ENCODE data around the gene C1S. TPM values are rescaled to one million over a fixed set of nuclear protein-coding genes. Genes with fewer than 3 reads are reported as not detected.
A peak's percentile ranks its signal among the peaks of the same experiment; 100 is the strongest.

Gene C1S
- total and polyA plus RNA-seq, 9 of the 15 experiments (the other 6 are each of a cell fraction or from before 2014, with no cell fraction given): 0.08 to 0.84 (median 0.27) TPM

DNA sequence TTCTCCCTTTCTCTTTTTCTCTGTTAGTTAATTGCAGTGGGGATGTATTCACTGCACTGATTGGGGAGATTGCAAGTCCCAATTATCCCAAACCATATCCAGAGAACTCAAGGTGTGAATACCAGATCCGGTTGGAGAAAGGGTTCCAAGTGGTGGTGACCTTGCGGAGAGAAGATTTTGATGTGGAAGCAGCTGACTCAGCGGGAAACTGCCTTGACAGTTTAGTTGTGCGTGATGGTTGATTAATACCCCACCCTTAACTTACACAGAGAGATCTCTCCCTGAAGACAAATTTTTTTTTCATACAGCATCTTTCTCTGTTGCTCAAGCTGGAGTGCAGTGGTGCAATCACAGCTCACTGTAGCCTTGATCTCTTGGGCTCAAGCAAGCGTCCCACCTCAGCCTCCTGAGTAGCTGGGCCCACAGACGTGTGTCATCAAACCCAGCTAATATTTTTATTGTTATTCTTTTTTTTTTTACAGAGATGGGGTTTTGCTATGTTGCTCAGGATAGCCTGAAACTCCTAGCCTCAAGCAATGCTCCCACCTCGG is 4.6 kb downstream of the C1S start:
- FAIRE-seq (no peak), DNase-seq (ENCODE audit: extremely low read depth in 1 of 4, low spot score in 3 of 4) (no peak)
- no TSS peak for BruUV-seq (replicated peaks)
- TF ChIP-seq ZNF644 (tag; IDR thresholded peaks at IDR 0.05; ENCODE audit: low read depth) (no peak), PYGO2 (tag; IDR thresholded peaks at IDR 0.05) (no peak), ZNF134 (CRISPR knock-in tag; conservative IDR thresholded peaks at IDR 0.05) (no peak), ZNF511 (CRISPR knock-in tag; IDR thresholded peaks at IDR 0.05) (no peak), E2F4 (CRISPR knock-in tag; IDR thresholded peaks at IDR 0.05; ENCODE audit: low read depth) (no peak), MAFG (tag; conservative IDR thresholded peaks at IDR 0.05) (peak; percentile 32; the same call in 1 of the 2 replicates), LARP7 (IDR thresholded peaks at IDR 0.05) (no peak), STAT5A (IDR thresholded peaks at IDR 0.05; ENCODE audit: borderline replicate concordance, low read length) (no peak), NFE2L1 (tag; IDR thresholded peaks at IDR 0.05; ENCODE audit: borderline replicate concordance, low read depth) (no peak), ID3 (CRISPR knock-in tag; IDR thresholded peaks at IDR 0.05) (no peak), ID3 (tag; IDR thresholded peaks at IDR 0.05) (no peak), ZNF232 (CRISPR knock-in tag; IDR thresholded peaks at IDR 0.05) (no peak), XRCC5 (IDR thresholded peaks at IDR 0.05; ENCODE audit: low read depth, low read length) (no peak), BCL6 (CRISPR knock-in tag; IDR thresholded peaks at IDR 0.05) (no peak), MAFK (IDR thresholded peaks at IDR 0.05; ENCODE audit: low read length) (peak; percentile 35; the same call in 1 of the 2 replicates), MIER1 (IDR thresholded peaks at IDR 0.05; ENCODE audit: low read depth) (no peak), CHCHD3 (CRISPR knock-in tag; IDR thresholded peaks at IDR 0.05) (no peak)
- TF ChIP-seq, protein P1, sequence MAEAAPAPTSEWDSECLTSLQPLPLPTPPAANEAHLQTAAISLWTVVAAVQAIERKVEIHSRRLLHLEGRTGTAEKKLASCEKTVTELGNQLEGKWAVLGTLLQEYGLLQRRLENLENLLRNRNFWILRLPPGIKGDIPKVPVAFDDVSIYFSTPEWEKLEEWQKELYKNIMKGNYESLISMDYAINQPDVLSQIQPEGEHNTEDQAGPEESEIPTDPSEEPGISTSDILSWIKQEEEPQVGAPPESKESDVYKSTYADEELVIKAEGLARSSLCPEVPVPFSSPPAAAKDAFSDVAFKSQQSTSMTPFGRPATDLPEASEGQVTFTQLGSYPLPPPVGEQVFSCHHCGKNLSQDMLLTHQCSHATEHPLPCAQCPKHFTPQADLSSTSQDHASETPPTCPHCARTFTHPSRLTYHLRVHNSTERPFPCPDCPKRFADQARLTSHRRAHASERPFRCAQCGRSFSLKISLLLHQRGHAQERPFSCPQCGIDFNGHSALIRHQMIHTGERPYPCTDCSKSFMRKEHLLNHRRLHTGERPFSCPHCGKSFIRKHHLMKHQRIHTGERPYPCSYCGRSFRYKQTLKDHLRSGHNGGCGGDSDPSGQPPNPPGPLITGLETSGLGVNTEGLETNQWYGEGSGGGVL (CRISPR knock-in tag; IDR thresholded peaks at IDR 0.05): no peak
- TF ChIP-seq, protein P2, sequence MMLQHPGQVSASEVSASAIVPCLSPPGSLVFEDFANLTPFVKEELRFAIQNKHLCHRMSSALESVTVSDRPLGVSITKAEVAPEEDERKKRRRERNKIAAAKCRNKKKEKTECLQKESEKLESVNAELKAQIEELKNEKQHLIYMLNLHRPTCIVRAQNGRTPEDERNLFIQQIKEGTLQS (IDR thresholded peaks at IDR 0.05): no peak
- TF ChIP-seq, protein P2 (CRISPR knock-in tag; conservative IDR thresholded peaks at IDR 0.05): no peak

More for the DNA sequence above, 4.6 kb downstream of the C1S start:
- H3K4me1 ChIP-seq (replicated peaks in 1 of 2; ENCODE audit: control insufficient read depth in 2 of 2, insufficient read depth in 2 of 2, low read length in 2 of 2): peaks cover 12 to 18% of the 10 kb centered on the region in 2 experiments; a peak in 3 of 5 replicates
- H4K20me1 ChIP-seq (replicated peaks; ENCODE audit: control insufficient read depth, insufficient read depth, low read length): no peaks in the 10 kb centered on the region
- no peak overlapping the region for H3K9ac ChIP-seq (ENCODE audit: insufficient read depth in 1 of 2, low read depth in 2 of 2, low read length in 2 of 2)
- ATAC-seq: no peak
- ChIA-PET POLR2A (interaction anchor here (0.6 kb wide), 1 partner anchor 74 kb away, joined by 4 read pairs; no protein-coding TSS in a partner anchor), CTCF (ENCODE audit: low intra/inter-chr PET ratio) (no interaction called here)
- in situ Hi-C loops (cut with MboI) (no loop called here), intact Hi-C loops (cut with micrococcal nuclease) (no loop called here)
- no peak overlapping the region for H2AFZ ChIP-seq (ENCODE audit: low read depth, low read length)
- H3K27me3 ChIP-seq (ENCODE audit: control insufficient read depth in 2 of 2, insufficient read depth in 2 of 2, low read length in 2 of 2): no peaks in the 10 kb centered on the region
- H3K9me1 ChIP-seq (ENCODE audit: control insufficient read depth, insufficient read depth, low read length): no peaks in the 10 kb centered on the region
- H3K36me3 ChIP-seq (ENCODE audit: control insufficient read depth, insufficient read depth, low read length): no peaks in the 10 kb centered on the region
- H3K4me3 ChIP-seq: no peak overlapping the region
- H3K27ac ChIP-seq (ENCODE audit: extremely low read depth, low read depth, low read length): no peak overlapping the region
- 32% methylated on average over 7 of the region's 7 CpGs for WGBS (ENCODE audit: insufficient coverage, low coverage, missing lambda C conversion rate)
- no peaks in the 10 kb centered on the region for H3K9me3 ChIP-seq (replicated peaks; ENCODE audit: control insufficient read depth, insufficient read depth, low read depth, low read length)
- H3K79me2 ChIP-seq (ENCODE audit: control insufficient read depth, insufficient read depth, low read length): no peaks in the 10 kb centered on the region
- no peak overlapping the region for H3K4me2 ChIP-seq (ENCODE audit: insufficient read depth, low read length)

Measured in K562 (cell line).